Stimulated activated CD4-positive, alpha-beta T cell treated with anti-CD3 and anti-CD28 coated beads, Interleukin-15, amount 100 ng/mL, for 48 hours (primary cell): ENCODE results near the gene FMN1.
"Not testable (repeated sequence)": the region's sequence is repeated elsewhere in the genome, so short reads cannot be mapped to it uniquely, and the experiment has no call there.

ENCODE experiments used
- DNase-seq, 2 donors: peaks; one replicate each; pipeline ENCODE4 v3.0.0-alpha.2; 2020; ENCODE audit warnings: low read depth in 2 of 2

Gene FMN1

GRCh38 chr15:32967521-32967920, 227.0 kb downstream of the FMN1 start:
- no peak for DNase-seq

- no peak for DNase-seq
Observed at GRCh38 chr15:32966512-32966911, 228.0 kb downstream of the FMN1 start.

GRCh38 chr15:32965897-32966296, 228.6 kb downstream of the FMN1 start:
- DNase-seq = no peak

GRCh38 chr15:32959077-32959476, 235.4 kb downstream of the FMN1 start:
- DNase-seq = no peak

GRCh38 chr15:32957219-32957618, 237.3 kb downstream of the FMN1 start:
- DNase-seq = no peak

GRCh38 chr15:32956711-32957110, 237.8 kb downstream of the FMN1 start:
- no peak for DNase-seq

GRCh38 chr15:32956006-32956405, 238.5 kb downstream of the FMN1 start:
- DNase-seq = no peak

- no peak for DNase-seq
Observed at GRCh38 chr15:32953533-32953910, 241.0 kb downstream of the FMN1 start.

GRCh38 chr15:32952901-32953532, 241.5 kb downstream of the FMN1 start:
- no peak for DNase-seq

- DNase-seq = no peak
Observed at GRCh38 chr15:32951736-32952464, 242.6 kb downstream of the FMN1 start.

- not testable (repeated sequence) for DNase-seq
Observed at GRCh38 chr15:32950051-32950450, 244.5 kb downstream of the FMN1 start.

GRCh38 chr15:32946210-32946609, 248.3 kb downstream of the FMN1 start:
- no peak for DNase-seq

- DNase-seq = no peak
Observed at GRCh38 chr15:32944431-32944830, 250.1 kb downstream of the FMN1 start.

GRCh38 chr15:32943711-32944110, 250.8 kb downstream of the FMN1 start:
- DNase-seq = no peak

- DNase-seq = no peak
Observed at GRCh38 chr15:32942401-32942841, 252.1 kb downstream of the FMN1 start.

- DNase-seq = no peak
Observed at GRCh38 chr15:32941823-32942222, 252.7 kb downstream of the FMN1 start.

- no peak for DNase-seq
Observed at GRCh38 chr15:32936976-32937375, 257.5 kb downstream of the FMN1 start.

GRCh38 chr15:32936283-32936918, 258.1 kb downstream of the FMN1 start:
- no peak for DNase-seq

GRCh38 chr15:32935139-32935538, 259.4 kb downstream of the FMN1 start:
- DNase-seq = no peak

- DNase-seq = no peak
Observed at GRCh38 chr15:32933236-32933635, 261.3 kb downstream of the FMN1 start.

- no peak for DNase-seq
Observed at GRCh38 chr15:32928876-32929275, 265.6 kb downstream of the FMN1 start.

GRCh38 chr15:32927124-32927523, 267.4 kb downstream of the FMN1 start:
- DNase-seq = no peak

GRCh38 chr15:32923176-32923575, 271.3 kb downstream of the FMN1 start:
- no peak for DNase-seq
